GM19468 (cell line): Measurements from ENCODE around the gene FAM43B.

Experiments used
- ATAC-seq: cut with Tn5 transposase; IDR thresholded peaks from one replicate; pipeline ENCODE4 v1.9.1; 2021; ENCODE audit warnings: mild to moderate bottlenecking, moderate library complexity, moderate number of reproducible peaks; ENCODE audit not compliant: unreplicated experiment; ENCODE audit errors: extremely low read depth

The FAM43B gene

GRCh38 chr1:20589331-20590278, 37.2 kb downstream of the FAM43B start:
- ATAC-seq = no peak

- ATAC-seq = no peak
Observed at GRCh38 chr1:20590306-20590777, 38.0 kb downstream of the FAM43B start.

- ATAC-seq = no peak
Observed at GRCh38 chr1:20593756-20594155, 41.4 kb downstream of the FAM43B start.

GRCh38 chr1:20594746-20595145, 42.4 kb downstream of the FAM43B start:
- ATAC-seq = no peak

- ATAC-seq = no peak
Observed at GRCh38 chr1:20596106-20596505, 43.7 kb downstream of the FAM43B start.

GRCh38 chr1:20597650-20598049, 45.3 kb downstream of the FAM43B start:
- no peak for ATAC-seq

- no peak for ATAC-seq
Observed at GRCh38 chr1:20600156-20600555, 47.8 kb downstream of the FAM43B start.

- ATAC-seq = no peak
Observed at GRCh38 chr1:20601129-20601825, 48.9 kb downstream of the FAM43B start.

GRCh38 chr1:20602851-20603450, 50.6 kb downstream of the FAM43B start:
- ATAC-seq = no peak

- ATAC-seq = no peak
Observed at GRCh38 chr1:20603504-20604464, 51.4 kb downstream of the FAM43B start.
